Loucy (cell line): ENCODE data around the gene RPRD2.

Experiments used
- H2AFZ ChIP-seq: fragments of 200-600 bp; sonication (generic); 2 replicates; pipeline ENCODE4 v1.6.0; 2016; ENCODE audit warnings: antibody characterized with exemption, mild to moderate bottlenecking, low read length, moderate library complexity
- H3F3A ChIP-seq: fragments of 200-600 bp; 2 replicates; pipeline ENCODE4 v1.6.0; 2016; ENCODE audit warnings: antibody characterized with exemption, low read depth, mild to moderate bottlenecking
- H3K27me3 ChIP-seq: fragments of 200-600 bp; sonication (generic); 2 replicates; pipeline ENCODE4 v1.6.1; 2014; ENCODE audit warnings: low read length, mild to moderate bottlenecking; ENCODE audit not compliant: insufficient read depth, poor library complexity, severe bottlenecking
- H3K36me3 ChIP-seq: fragments of 200-600 bp; sonication (generic); 2 replicates; pipeline ENCODE4 v1.6.1; 2016; ENCODE audit warnings: low read length; ENCODE audit not compliant: insufficient read depth
- H3K4me1 ChIP-seq: fragments of 200-600 bp; sonication (generic); 2 replicates; pipeline ENCODE4 v1.5.1; 2014; ENCODE audit warnings: low read length, mild to moderate bottlenecking; ENCODE audit not compliant: insufficient read depth, poor library complexity, severe bottlenecking
- H3K4me2 ChIP-seq: fragments of 200-600 bp; sonication (generic); 2 replicates; pipeline ENCODE4 v1.6.0; 2014; ENCODE audit warnings: antibody characterized with exemption, low read length, low read depth, mild to moderate bottlenecking; ENCODE audit not compliant: poor library complexity, severe bottlenecking
- H3K4me3 ChIP-seq: fragments of 200-600 bp; sonication (generic); 2 replicates; pipeline ENCODE4 v1.5.1; 2014; ENCODE audit warnings: low read length, mild to moderate bottlenecking, mixed read lengths; ENCODE audit not compliant: poor library complexity, severe bottlenecking
- H3K79me2 ChIP-seq: fragments of 200-600 bp; sonication (generic); 2 replicates; pipeline ENCODE4 v1.6.1; 2014; ENCODE audit warnings: low read length; ENCODE audit not compliant: insufficient read depth
- H3K9ac ChIP-seq: fragments of 200-600 bp; sonication (generic); 2 replicates; pipeline ENCODE4 v1.6.0; 2014; ENCODE audit warnings: mild to moderate bottlenecking, low read depth, low read length, moderate library complexity; ENCODE audit not compliant: poor library complexity, severe bottlenecking
- H3K9me2 ChIP-seq: fragments of 200-600 bp; sonication (generic); replicated peaks from 2 replicates; pipeline ENCODE4 v1.6.1; 2016; ENCODE audit warnings: low read depth, low read length, mixed read lengths
- H3K9me3 ChIP-seq: fragments of 200-600 bp; sonication (generic); 2 replicates; pipeline ENCODE4 v1.6.1; 2014; ENCODE audit warnings: mild to moderate bottlenecking, antibody characterized with exemption, low read length, low read depth; ENCODE audit not compliant: insufficient read depth
- H4K20me1 ChIP-seq: fragments of 200-600 bp; sonication (generic); 2 replicates; pipeline ENCODE4 v1.6.0; 2014; ENCODE audit warnings: antibody characterized with exemption, low read length, mild to moderate bottlenecking; ENCODE audit not compliant: insufficient read depth, poor library complexity, severe bottlenecking
- CTCF ChIP-seq: fragments of 200-600 bp; sonication (generic); conservative IDR thresholded peaks from 2 replicates; pipeline ENCODE4 v1.5.1; 2014; ENCODE audit warnings: mild to moderate bottlenecking, antibody characterized with exemption, low read length
- EZH2phosphoT487 ChIP-seq: fragments of 200-600 bp; IDR thresholded peaks from 2 replicates; pipeline ENCODE4 v1.6.1; 2018; ENCODE audit warnings: antibody characterized with exemption, mild to moderate bottlenecking, moderate library complexity, borderline replicate concordance

RPRD2 gene

GRCh38 chr1:150376110-150376509 is 12.2 kb downstream of the RPRD2 start:
- Histone ChIP-seq H3K9me3 (no peaks in the 10 kb centered on the region), H3K9ac (no peak overlapping the region)

GRCh38 chr1:150383631-150384324 is 19.8 kb downstream of the RPRD2 start:
- no peak overlapping the region for H3K4me2 ChIP-seq
- no peaks in the 10 kb centered on the region for H3K36me3 ChIP-seq
- no peaks in the 10 kb centered on the region for H3F3A ChIP-seq
- H3K9ac ChIP-seq: no peak overlapping the region
- no peaks in the 10 kb centered on the region for H3K4me1 ChIP-seq
- TF ChIP-seq CTCF (no peak), EZH2phosphoT487 (no peak)
- no peaks in the 10 kb centered on the region for H3K9me2 ChIP-seq
- no peak overlapping the region for H3K4me3 ChIP-seq
- H3K79me2 ChIP-seq: peaks cover 98% of the 10 kb centered on the region
- H3K27me3 ChIP-seq: no peaks in the 10 kb centered on the region
- no peaks in the 10 kb centered on the region for H3K9me3 ChIP-seq
- H2AFZ ChIP-seq: no peak overlapping the region
- peaks cover 70% of the 10 kb centered on the region for H4K20me1 ChIP-seq

More at GRCh38 chr1:150376110-150376509, 12.2 kb downstream of the RPRD2 start:
- Histone ChIP-seq H3K4me3 (no peak overlapping the region), H4K20me1 (peaks cover 75% of the 10 kb centered on the region), H3K36me3 (no peaks in the 10 kb centered on the region), H3K4me2 (peak overlapping the region; percentile 55), H3K79me2 (peaks cover 100% of the 10 kb centered on the region), H3K27me3 (no peaks in the 10 kb centered on the region), H3K4me1 (peaks cover 39% of the 10 kb centered on the region), H3F3A (no peaks in the 10 kb centered on the region), H3K9me2 (no peaks in the 10 kb centered on the region), H2AFZ (no peak overlapping the region)
- TF ChIP-seq EZH2phosphoT487 (no peak), CTCF (no peak)

GRCh38 chr1:150385537-150386445 is 21.8 kb downstream of the RPRD2 start:
- peaks cover 97% of the 10 kb centered on the region for H3K79me2 ChIP-seq
- no peak for TF ChIP-seq CTCF
- no peak for TF ChIP-seq EZH2phosphoT487

More at GRCh38 chr1:150385537-150386445, 21.8 kb downstream of the RPRD2 start:
- Histone ChIP-seq H2AFZ (no peak overlapping the region), H3K9me2 (no peaks in the 10 kb centered on the region), H3K9ac (no peak overlapping the region), H3K4me3 (no peak overlapping the region), H3K9me3 (no peaks in the 10 kb centered on the region), H3K4me2 (no peak overlapping the region), H4K20me1 (peaks cover 76% of the 10 kb centered on the region), H3K27me3 (no peaks in the 10 kb centered on the region), H3K4me1 (no peaks in the 10 kb centered on the region), H3K36me3 (0 out of 2 replicates have a peak, but pooled peaks cover 4% of the 10 kb centered on the region), H3F3A (no peaks in the 10 kb centered on the region)
